ENCODE results near the gene CD96. TPM values are rescaled to one million over a fixed set of nuclear protein-coding genes. Genes with fewer than 3 reads are reported as not detected.
A peak's percentile ranks its signal among the peaks of the same experiment; 100 is the strongest.
"Not testable (repeated sequence)": the region's sequence is repeated elsewhere in the genome, so short reads cannot be mapped to it uniquely, and the experiment has no call there.

Gene CD96
- total RNA-seq, 4 donors from 2014 or later = 3.8 to 5.0 (median 4.2) TPM

DNA sequence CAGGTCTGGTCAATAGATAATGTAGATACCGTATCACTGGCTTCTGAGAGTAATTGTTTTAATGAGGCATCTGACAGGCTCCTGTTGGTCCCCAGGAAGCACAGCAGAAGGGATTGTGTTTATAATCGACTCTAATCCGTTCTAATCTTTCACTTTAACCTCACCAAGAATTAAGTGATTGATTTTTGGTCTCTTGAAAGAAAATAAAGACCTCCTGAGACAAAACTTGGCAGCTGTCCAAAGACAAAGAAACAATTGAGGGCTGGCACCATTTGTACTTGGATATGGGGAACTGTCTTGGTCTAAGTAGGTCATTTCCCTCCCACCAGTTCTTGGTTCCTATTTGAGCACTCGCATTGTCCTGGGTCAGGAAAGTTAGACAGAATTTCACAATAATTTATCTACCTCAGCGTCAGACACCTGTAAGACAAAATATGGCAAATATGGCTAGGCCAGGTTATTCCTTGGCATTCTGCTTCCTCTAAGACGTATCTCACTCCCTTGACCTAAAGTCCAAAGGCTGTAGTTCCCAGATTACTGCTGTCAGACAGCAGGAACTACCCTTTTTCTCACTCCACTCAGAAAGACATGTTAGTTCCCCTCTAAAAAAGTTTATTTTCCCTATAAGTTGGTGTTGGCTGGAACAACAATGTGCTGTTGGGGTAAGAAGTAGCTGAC lies 22.7 kb upstream of the CD96 start:
- TF ChIP-seq, protein P1, sequence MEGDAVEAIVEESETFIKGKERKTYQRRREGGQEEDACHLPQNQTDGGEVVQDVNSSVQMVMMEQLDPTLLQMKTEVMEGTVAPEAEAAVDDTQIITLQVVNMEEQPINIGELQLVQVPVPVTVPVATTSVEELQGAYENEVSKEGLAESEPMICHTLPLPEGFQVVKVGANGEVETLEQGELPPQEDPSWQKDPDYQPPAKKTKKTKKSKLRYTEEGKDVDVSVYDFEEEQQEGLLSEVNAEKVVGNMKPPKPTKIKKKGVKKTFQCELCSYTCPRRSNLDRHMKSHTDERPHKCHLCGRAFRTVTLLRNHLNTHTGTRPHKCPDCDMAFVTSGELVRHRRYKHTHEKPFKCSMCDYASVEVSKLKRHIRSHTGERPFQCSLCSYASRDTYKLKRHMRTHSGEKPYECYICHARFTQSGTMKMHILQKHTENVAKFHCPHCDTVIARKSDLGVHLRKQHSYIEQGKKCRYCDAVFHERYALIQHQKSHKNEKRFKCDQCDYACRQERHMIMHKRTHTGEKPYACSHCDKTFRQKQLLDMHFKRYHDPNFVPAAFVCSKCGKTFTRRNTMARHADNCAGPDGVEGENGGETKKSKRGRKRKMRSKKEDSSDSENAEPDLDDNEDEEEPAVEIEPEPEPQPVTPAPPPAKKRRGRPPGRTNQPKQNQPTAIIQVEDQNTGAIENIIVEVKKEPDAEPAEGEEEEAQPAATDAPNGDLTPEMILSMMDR (IDR thresholded peaks at IDR 0.05) = no peak
- no peak for ATAC-seq (ENCODE audit: low FRiP score)
- no peak for DNase-seq (ENCODE audit: low spot score)

DNA sequence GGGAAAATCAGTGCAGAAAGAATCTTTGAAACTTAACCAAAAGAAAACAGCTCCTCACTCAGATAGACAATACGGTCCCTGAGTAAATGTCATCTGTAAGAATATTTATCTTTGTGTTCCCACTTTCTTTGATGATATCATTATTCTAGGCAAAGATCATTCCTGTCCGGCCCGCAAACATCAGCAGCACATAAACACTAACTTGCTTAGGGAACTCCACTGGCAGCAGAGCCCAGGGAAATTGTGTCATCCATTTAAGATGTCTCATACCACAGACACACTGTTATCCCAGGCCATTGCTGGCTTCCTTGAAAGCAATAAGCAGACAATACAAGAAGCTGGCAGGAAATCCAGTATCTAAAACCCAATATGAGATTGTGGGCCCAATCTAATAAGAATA lies 20.1 kb upstream of the CD96 start:
- TF ChIP-seq, protein P1 (IDR thresholded peaks at IDR 0.05) = no peak
- no peak for DNase-seq (ENCODE audit: low spot score)
- no peak for ATAC-seq (ENCODE audit: low FRiP score)

DNA sequence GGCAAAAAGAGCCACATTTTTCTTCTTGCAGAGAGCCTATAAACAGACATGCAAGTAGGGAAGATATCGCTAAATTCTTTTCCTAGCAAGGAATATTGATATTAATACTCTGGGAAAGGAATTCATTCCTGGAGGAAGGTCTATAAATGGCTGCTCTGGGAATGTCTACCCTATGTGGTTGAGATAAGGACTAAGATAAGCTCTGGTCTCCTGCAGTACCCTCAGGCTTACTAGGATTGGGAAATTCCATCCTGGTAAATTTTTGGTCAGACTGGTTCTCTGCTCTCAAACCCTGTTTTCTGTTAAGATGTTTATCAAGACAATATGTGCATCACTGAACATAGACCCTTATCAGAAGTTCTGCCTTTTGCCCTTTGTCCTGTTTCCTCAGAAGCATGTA lies 17.5 kb upstream of the CD96 start:
- ATAC-seq (ENCODE audit: low FRiP score) = not testable (repeated sequence)

DNA sequence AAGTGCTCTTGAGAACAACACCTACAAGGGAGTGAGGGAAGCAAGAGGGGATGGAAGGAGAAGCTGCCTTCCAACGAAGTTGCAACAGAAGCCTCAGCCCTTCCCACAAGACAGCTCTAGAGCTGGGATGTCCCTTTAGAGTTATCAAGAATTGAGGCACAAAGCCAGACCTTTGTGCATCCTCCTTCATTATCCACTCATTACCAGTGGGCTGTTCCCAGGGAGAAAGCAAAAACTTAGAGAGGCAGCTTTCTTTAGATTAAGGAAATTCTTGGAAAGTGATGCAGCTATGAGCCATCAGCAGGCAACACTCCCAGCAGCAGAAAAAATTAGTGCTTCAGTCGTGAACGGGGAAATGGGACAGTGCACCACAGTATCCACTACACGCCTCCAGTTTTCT lies 10.6 kb upstream of the CD96 start:
- ATAC-seq (ENCODE audit: low FRiP score) = no peak
- TF ChIP-seq, protein P1 (IDR thresholded peaks at IDR 0.05) = no peak
- no peak for DNase-seq (ENCODE audit: low spot score)

More for the DNA sequence above, 17.5 kb upstream of the CD96 start:
- DNase-seq (ENCODE audit: low spot score) = not testable (repeated sequence)

DNA sequence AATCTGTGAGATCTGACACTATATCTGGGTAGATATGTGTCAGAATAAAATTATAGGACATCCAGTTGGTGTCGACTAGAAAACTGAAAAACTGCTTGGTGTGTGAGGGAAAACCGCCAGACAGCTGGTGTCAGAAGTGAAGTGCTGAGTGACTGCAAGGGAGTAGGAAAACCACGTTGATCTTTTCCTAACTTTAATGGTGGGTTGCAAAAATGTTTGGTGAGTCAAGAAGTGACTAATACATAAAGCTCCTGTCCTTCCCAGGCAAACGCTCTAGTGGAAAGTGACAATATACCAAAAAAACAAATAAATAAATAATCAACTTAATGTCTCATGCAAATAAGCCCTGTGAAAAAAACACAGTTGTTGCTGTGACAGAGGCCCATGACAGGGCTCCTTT lies 7.3 kb upstream of the CD96 start:
- no peak for ATAC-seq (ENCODE audit: low FRiP score)
- TF ChIP-seq, protein P1 (IDR thresholded peaks at IDR 0.05) = no peak
- no peak for DNase-seq (ENCODE audit: low spot score)

DNA sequence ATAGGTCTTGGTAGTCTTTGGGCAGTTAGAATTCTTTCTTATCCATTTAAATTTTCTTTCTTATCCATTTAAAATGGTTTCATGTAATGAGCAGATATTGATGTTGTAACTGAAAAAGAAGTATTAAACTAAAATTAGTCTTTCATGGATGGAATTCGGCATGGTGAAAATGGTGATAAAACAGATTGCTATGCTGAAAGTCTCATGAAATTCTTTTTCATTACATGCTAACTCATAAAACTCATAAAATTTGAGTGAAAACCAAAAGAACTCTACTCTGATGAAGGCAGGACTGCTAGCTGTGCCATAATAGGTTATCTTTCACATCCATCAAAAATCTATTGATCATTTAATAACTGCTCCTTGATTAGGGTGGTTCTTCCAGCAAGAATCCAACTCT lies 3.9 kb upstream of the CD96 start:
- ATAC-seq (ENCODE audit: low FRiP score) (no peak), DNase-seq (ENCODE audit: low spot score) (no peak)
- TF ChIP-seq, protein P1 (IDR thresholded peaks at IDR 0.05) = no peak

DNA sequence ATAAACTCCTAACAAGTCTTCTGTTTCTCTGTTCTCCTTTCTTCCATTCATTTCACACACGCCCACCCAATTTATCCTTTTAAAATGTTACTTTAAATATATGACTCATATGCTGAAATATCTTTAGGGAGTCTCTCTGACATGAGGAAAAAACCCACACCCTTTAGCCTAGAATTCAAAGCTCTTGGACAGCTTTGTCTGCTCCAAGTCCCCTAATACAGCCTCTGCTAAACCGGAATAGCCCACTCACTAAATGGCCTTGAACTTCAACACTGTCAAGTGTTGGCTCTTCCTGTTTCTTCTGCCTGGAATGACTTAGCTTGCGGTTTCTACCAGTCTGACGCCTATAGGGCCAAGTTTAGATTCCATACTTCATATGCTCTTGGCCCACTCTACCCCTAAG lies 3.3 kb upstream of the CD96 start:
- peak; percentile 52 for ATAC-seq (ENCODE audit: low FRiP score)
- no peak for DNase-seq (ENCODE audit: low spot score)
- TF ChIP-seq, protein P1 (IDR thresholded peaks at IDR 0.05) = no peak
